ENCODE results near the gene ACBD6.

Gene ACBD6

GRCh38 chr1:180524915-180525714 lies 22.7 kb upstream of the ACBD6 start:
- DNase-seq = no peak

GRCh38 chr1:180524160-180524914 lies 22.0 kb upstream of the ACBD6 start:
- DNase-seq = no peak

GRCh38 chr1:180522213-180522515 lies 19.8 kb upstream of the ACBD6 start:
- DNase-seq = no peak

GRCh38 chr1:180521474-180522212 lies 19.3 kb upstream of the ACBD6 start:
- no peak for DNase-seq

- no peak for DNase-seq
These were observed 17.5 kb upstream of the ACBD6 start for GRCh38 chr1:180519846-180520245.

GRCh38 chr1:180515857-180516388 lies 13.5 kb upstream of the ACBD6 start:
- DNase-seq = peak; percentile 77

- no peak for DNase-seq
These were observed 13.0 kb upstream of the ACBD6 start for GRCh38 chr1:180515364-180515763.

GRCh38 chr1:180513531-180513930 lies 11.2 kb upstream of the ACBD6 start:
- no peak for DNase-seq

- DNase-seq = no peak
These were observed 8.5 kb upstream of the ACBD6 start for GRCh38 chr1:180510882-180511281.

GRCh38 chr1:180508725-180509097 lies 6.3 kb upstream of the ACBD6 start:
- no peak for DNase-seq

GRCh38 chr1:180507795-180508724 lies 5.7 kb upstream of the ACBD6 start:
- DNase-seq = peak; percentile 9

- no peak for DNase-seq
These were observed 3.5 kb upstream of the ACBD6 start for GRCh38 chr1:180505732-180506335.

- DNase-seq = no peak
These were observed 1.8 kb upstream of the ACBD6 start for GRCh38 chr1:180504186-180504585.

GRCh38 chr1:180503280-180503862 lies 994 bp upstream of the ACBD6 start:
- DNase-seq = no peak

- no peak for DNase-seq
These were observed 464 bp downstream of the ACBD6 start for GRCh38 chr1:180501865-180502360.

- DNase-seq = no peak
These were observed 1.7 kb downstream of the ACBD6 start for GRCh38 chr1:180500689-180501088.

- no peak for DNase-seq
These were observed 3.8 kb downstream of the ACBD6 start for GRCh38 chr1:180498594-180498993.

- no peak for DNase-seq
These were observed 4.6 kb downstream of the ACBD6 start for GRCh38 chr1:180497826-180498225.

GRCh38 chr1:180494370-180494769 lies 8.0 kb downstream of the ACBD6 start:
- DNase-seq = no peak

GRCh38 chr1:180489976-180490375 lies 12.4 kb downstream of the ACBD6 start:
- DNase-seq = no peak

- DNase-seq = no peak
These were observed 13.1 kb downstream of the ACBD6 start for GRCh38 chr1:180489313-180489712.

All from activated CD4-positive, alpha-beta T cell treated with anti-CD3 and anti-CD28 coated beads, Interleukin-2, Interleukin-6, amounts not matched to agents 100 ng/mL and 50 ng/mL, durations not matched to agents 16 hours and 8 hours (primary cell).